Caco-2 (cell line): ENCODE measurements around the gene IL17RB. TPM values are rescaled to one million over a fixed set of nuclear protein-coding genes. Genes with fewer than 3 reads are reported as not detected.

Experiments used
- BruUV-seq: library from RNA; stranded (reverse); fragments of 400-500 nt; replicated peaks from 2 replicates; lab custom pipeline; 2021; lab: Mats Ljungman, UMichigan
- CTCF ChIA-PET: fragments of 300-600 bp; sonication (Branson Sonifier 250); formaldehyde crosslinking; loops from one replicate; lab custom pipeline; 2022; ENCODE audit warnings: antibody characterized with exemption; lab: Charles Lee
- POLR2A ChIA-PET: fragments of 300-600 bp; sonication (Branson Sonifier 250); formaldehyde crosslinking; loops from one replicate; lab custom pipeline; 2022; ENCODE audit warnings: antibody characterized with exemption; lab: Charles Lee
- DNase-seq, 2 experiments: peaks; one replicate each; pipeline versions ENCODE4 v3.0.0 to v3.0.0-alpha.2; 2020 to 2022
- H3K27me3 ChIP-seq: replicated peaks from 2 replicates; pipeline ENCODE4 v1.6.0; 2011; ENCODE audit warnings: low read length; ENCODE audit not compliant: control insufficient read depth, insufficient read depth
- H3K36me3 ChIP-seq: 2 replicates; pipeline ENCODE4 v1.5.1; 2011; ENCODE audit warnings: low read length; ENCODE audit not compliant: control insufficient read depth, insufficient read depth
- H3K4me1 ChIP-seq: fragments of 250-450 bp; sonication (Bioruptor Pico); 2 replicates; pipeline ENCODE4 v1.5.1; 2020; ENCODE audit warnings: mild to moderate bottlenecking
- H3K4me3 ChIP-seq: 2 replicates; pipeline ENCODE4 v1.5.1; 2011; ENCODE audit warnings: low read depth, mild to moderate bottlenecking, control low read depth, low read length
- H3K9me3 ChIP-seq: fragments of 250-450 bp; sonication (Bioruptor Pico); 2 replicates; pipeline ENCODE4 v1.5.1; 2020; ENCODE audit warnings: mild to moderate bottlenecking, moderate library complexity
- H3K27ac Mint-ChIP-seq: one replicate; pipeline ENCODE4 v1.8.0; 2022; ENCODE audit warnings: mixed read lengths; ENCODE audit not compliant: unreplicated experiment
- H3K27me3 Mint-ChIP-seq: one replicate; pipeline ENCODE4 v1.8.0; 2022; ENCODE audit warnings: mixed read lengths; ENCODE audit not compliant: insufficient read depth, unreplicated experiment
- H3K36me3 Mint-ChIP-seq: one replicate; pipeline ENCODE4 v1.8.0; 2022; ENCODE audit warnings: mild to moderate bottlenecking, mixed read lengths; ENCODE audit not compliant: insufficient read depth, unreplicated experiment
- H3K4me1 Mint-ChIP-seq: one replicate; pipeline ENCODE4 v1.8.0; 2022; ENCODE audit warnings: low read depth, mixed read lengths; ENCODE audit not compliant: unreplicated experiment
- H3K4me3 Mint-ChIP-seq: one replicate; pipeline ENCODE4 v1.8.0; 2022; ENCODE audit warnings: mild to moderate bottlenecking, moderate library complexity, mixed read lengths; ENCODE audit not compliant: unreplicated experiment
- H3K9me3 Mint-ChIP-seq: one replicate; pipeline ENCODE4 v1.8.0; 2022; ENCODE audit warnings: mixed read lengths; ENCODE audit not compliant: unreplicated experiment
- CTCF ChIP-seq, 2 experiments: fragments of 200-600 bp in 1 of 2; IDR thresholded peaks; 1 replicate in 1 of 2; 2 replicates in 1 of 2; pipeline versions ENCODE4 v1.5.1 to v1.8.0; 2011 to 2022; ENCODE audit warnings: antibody characterized with exemption in 1 of 2, control low read depth in 1 of 2, inconsistent platforms in 1 of 2, low read depth in 1 of 2, low read length in 1 of 2, mild to moderate bottlenecking in 1 of 2, moderate library complexity in 1 of 2; ENCODE audit not compliant: insufficient read depth in 1 of 2, severe bottlenecking in 1 of 2, unreplicated experiment in 1 of 2
- intact Hi-C: fragments of 100-400 bp; cut with micrococcal nuclease; formaldehyde crosslinking; loops from one replicate; pipeline ENCODE4 v1.10.0; 2022; ENCODE audit not compliant: unreplicated experiment
- total RNA-seq: library from RNA; stranded (reverse); gene quantifications from 2 replicates; pipeline ENCODE4 v1.2.3, GENCODE V29; 2022

IL17RB gene
- total RNA-seq, 1 experiment from 2014 or later, result 27.5 TPM

GRCh38 chr3:53834429-53835095 lies 11.8 kb upstream of the IL17RB start:
- no peak for TF ChIP-seq CTCF (IDR thresholded peaks at IDR 0.05; ENCODE audit: insufficient read depth in 1 of 2, low read depth in 1 of 2, low read length in 1 of 2, severe bottlenecking in 1 of 2, unreplicated experiment in 1 of 2)
- H3K4me3 ChIP-seq, result no peak overlapping the region
- Mint-ChIP-seq H3K4me1 (no peaks in the 10 kb centered on the region), H3K9me3 (no peaks in the 10 kb centered on the region), H3K27ac (no peak overlapping the region), H3K27me3 (no peaks in the 10 kb centered on the region), H3K36me3 (peaks cover 25% of the 10 kb centered on the region), H3K4me3 (no peak overlapping the region)
- H3K27me3 ChIP-seq, result no peaks in the 10 kb centered on the region
- BruUV-seq, result no TSS peak
- no peaks in the 10 kb centered on the region for H3K9me3 ChIP-seq
- peaks cover 6% of the 10 kb centered on the region for H3K36me3 ChIP-seq
- ChIA-PET POLR2A (no interaction called here), CTCF (no interaction called here)
- DNase-seq, result no peak
- H3K4me1 ChIP-seq, result no peaks in the 10 kb centered on the region
- intact Hi-C loops, result no loop called here

GRCh38 chr3:53835257-53835656 lies 11.1 kb upstream of the IL17RB start:
- no peak overlapping the region for H3K4me3 ChIP-seq
- H3K27me3 ChIP-seq, result no peaks in the 10 kb centered on the region
- intact Hi-C loops, result no loop called here
- H3K4me3 Mint-ChIP-seq, result no peak overlapping the region
- H3K4me1 Mint-ChIP-seq, result no peaks in the 10 kb centered on the region
- ChIA-PET CTCF (no interaction called here), POLR2A (no interaction called here)
- H3K9me3 Mint-ChIP-seq, result no peaks in the 10 kb centered on the region
- no peaks in the 10 kb centered on the region for H3K9me3 ChIP-seq
- no TSS peak for BruUV-seq
- H3K27me3 Mint-ChIP-seq, result no peaks in the 10 kb centered on the region
- DNase-seq, result no peak
- H3K36me3 ChIP-seq, result peaks cover 4% of the 10 kb centered on the region
- TF ChIP-seq CTCF (IDR thresholded peaks at IDR 0.05; ENCODE audit: insufficient read depth in 1 of 2, low read depth in 1 of 2, low read length in 1 of 2, severe bottlenecking in 1 of 2, unreplicated experiment in 1 of 2), result no peak
- H3K4me1 ChIP-seq, result no peaks in the 10 kb centered on the region
- peaks cover 30% of the 10 kb centered on the region for H3K36me3 Mint-ChIP-seq
- no peak overlapping the region for H3K27ac Mint-ChIP-seq

GRCh38 chr3:53836084-53836872 lies 10.1 kb upstream of the IL17RB start:
- peaks cover 32% of the 10 kb centered on the region for H3K36me3 Mint-ChIP-seq
- TF ChIP-seq CTCF (IDR thresholded peaks at IDR 0.05; ENCODE audit: insufficient read depth in 1 of 2, low read depth in 1 of 2, low read length in 1 of 2, severe bottlenecking in 1 of 2, unreplicated experiment in 1 of 2), result no peak
- H3K27ac Mint-ChIP-seq, result no peak overlapping the region
- H3K27me3 ChIP-seq, result no peaks in the 10 kb centered on the region
- ChIA-PET POLR2A (no interaction called here), CTCF (no interaction called here)
- no peaks in the 10 kb centered on the region for H3K9me3 ChIP-seq
- no peaks in the 10 kb centered on the region for H3K9me3 Mint-ChIP-seq
- BruUV-seq, result no TSS peak
- DNase-seq, result no peak
- no peak overlapping the region for H3K4me3 Mint-ChIP-seq
- intact Hi-C loops, result no loop called here
- no peak overlapping the region for H3K4me3 ChIP-seq
- no peaks in the 10 kb centered on the region for H3K4me1 Mint-ChIP-seq
- no peaks in the 10 kb centered on the region for H3K4me1 ChIP-seq
- peaks cover 4% of the 10 kb centered on the region for H3K36me3 ChIP-seq
- H3K27me3 Mint-ChIP-seq, result no peaks in the 10 kb centered on the region
